ENCODE measurements around the gene TLX3. TPM values are rescaled to one million over a fixed set of nuclear protein-coding genes. Genes with fewer than 3 reads are reported as not detected.
"Not testable (repeated sequence)": the region's sequence is repeated elsewhere in the genome, so short reads cannot be mapped to it uniquely, and the experiment has no call there.

Gene TLX3
- not detected for polyA plus RNA-seq (2013, experiment 1 of 2; ENCODE audit: insufficient read length)
- polyA plus RNA-seq (2013, experiment 2 of 2; ENCODE audit: insufficient read length) = not detected

- peak; percentile 32 for DNase-seq
Observed at GRCh38 chr5:171308453-171309275, at the start of gene TLX3. Gene TLX3 (plus strand): TSS chr5:171309248. CDS start chr5:171309366, 118 bp downstream.

- no peak for DNase-seq
Observed at GRCh38 chr5:171261361-171261760, 47.7 kb upstream of the TLX3 start.

GRCh38 chr5:171261904-171262303 lies 47.1 kb upstream of the TLX3 start:
- no peak for DNase-seq

GRCh38 chr5:171263181-171263580 lies 45.9 kb upstream of the TLX3 start:
- no peak for DNase-seq

GRCh38 chr5:171264843-171265242 lies 44.2 kb upstream of the TLX3 start:
- no peak for DNase-seq

- DNase-seq = no peak
Observed at GRCh38 chr5:171268700-171269620, 40.1 kb upstream of the TLX3 start.

- DNase-seq = peak; percentile 32
Observed at GRCh38 chr5:171269717-171270116, 39.3 kb upstream of the TLX3 start.

GRCh38 chr5:171270136-171270535 lies 38.9 kb upstream of the TLX3 start:
- DNase-seq = no peak

GRCh38 chr5:171271798-171272197 lies 37.2 kb upstream of the TLX3 start:
- DNase-seq = no peak

GRCh38 chr5:171272996-171273970 lies 35.8 kb upstream of the TLX3 start:
- DNase-seq = peak; percentile 17

GRCh38 chr5:171275841-171276544 lies 33.1 kb upstream of the TLX3 start:
- DNase-seq = no peak

GRCh38 chr5:171283753-171284152 lies 25.3 kb upstream of the TLX3 start:
- no peak for DNase-seq

- DNase-seq = no peak
Observed at GRCh38 chr5:171285465-171285864, 23.6 kb upstream of the TLX3 start.

- no peak for DNase-seq
Observed at GRCh38 chr5:171288066-171288465, 21.0 kb upstream of the TLX3 start.

- DNase-seq = no peak
Observed at GRCh38 chr5:171291371-171291770, 17.7 kb upstream of the TLX3 start.

GRCh38 chr5:171295299-171295698 lies 13.7 kb upstream of the TLX3 start:
- DNase-seq = no peak

GRCh38 chr5:171295801-171296200 lies 13.2 kb upstream of the TLX3 start:
- DNase-seq = no peak

GRCh38 chr5:171297941-171298340 lies 11.1 kb upstream of the TLX3 start:
- not testable (repeated sequence) for DNase-seq

- no peak for DNase-seq
Observed at GRCh38 chr5:171299228-171299627, 9.8 kb upstream of the TLX3 start.

GRCh38 chr5:171299851-171300250 lies 9.2 kb upstream of the TLX3 start:
- DNase-seq = no peak

- DNase-seq = no peak
Observed at GRCh38 chr5:171300358-171300757, 8.7 kb upstream of the TLX3 start.

Data from fibroblast of skin of back (primary cell).